K562 (cell line): ENCODE measurements around the gene TCEA3. TPM values are rescaled to one million over a fixed set of nuclear protein-coding genes. Genes with fewer than 3 reads are reported as not detected.

Source experiments
- BACH1 ChIP-seq: fragments of 200-800 bp; sonication (Bioruptor generic); IDR thresholded peaks from 2 replicates; pipeline ENCODE4 v1.6.1; 2016; ENCODE audit warnings: missing genetic modification characterization, missing compliant biosample characterization
- BRCA1 ChIP-seq, 2 experiments: fragments of 450-650 bp in 1 of 2; sonication (generic) in 1 of 2; formaldehyde crosslinking in 1 of 2; IDR thresholded peaks; 2 replicates each; pipeline versions ENCODE4 v1.5.0 to v1.6.1; 2017 to 2020; ENCODE audit warnings: mild to moderate bottlenecking in 1 of 2, missing genetic modification reagents in 1 of 2
- ERF ChIP-seq: fragments of 450-650 bp; formaldehyde crosslinking; IDR thresholded peaks from 2 replicates; pipeline ENCODE4 v1.4.0; 2020; ENCODE audit warnings: mild to moderate bottlenecking, mixed read lengths
- FOS ChIP-seq: IDR thresholded peaks from 3 replicates; pipeline ENCODE4 v1.6.1; 2011; ENCODE audit not compliant: insufficient read length; ENCODE audit errors: extremely low read depth
- IRF9 ChIP-seq: fragments of 450-650 bp; IDR thresholded peaks from 2 replicates; pipeline ENCODE4 v1.6.1; 2016; ENCODE audit warnings: missing biosample characterization, missing genetic modification characterization
- KLF10 ChIP-seq: fragments of 250-450 bp; sonication (Bioruptor Pico); IDR thresholded peaks from 2 replicates; pipeline ENCODE4 v1.6.1; 2021; ENCODE audit warnings: matching md5 sums
- NEUROD1 ChIP-seq: fragments of 150-350 bp; IDR thresholded peaks from 2 replicates; pipeline ENCODE4 v1.6.1; 2014; ENCODE audit warnings: borderline replicate concordance, low read length, low read depth; ENCODE audit not compliant: partially characterized antibody
- SMAD2 ChIP-seq: fragments of 150-350 bp; IDR thresholded peaks from 2 replicates; pipeline ENCODE4 v1.6.1; 2014; ENCODE audit warnings: low read depth, mild to moderate bottlenecking, low read length
- SMARCA5 ChIP-seq: fragments of 450-650 bp; IDR thresholded peaks from 2 replicates; pipeline ENCODE4 v1.6.1; 2016
- SMARCB1 ChIP-seq: IDR thresholded peaks from 2 replicates; pipeline ENCODE4 v1.6.1; 2011; ENCODE audit warnings: improper control_type of control experiment, low read depth; ENCODE audit not compliant: insufficient read length
- ZBTB26 ChIP-seq: fragments of 450-650 bp; formaldehyde crosslinking; IDR thresholded peaks from 2 replicates; pipeline ENCODE4 v1.4.0; 2022; ENCODE audit warnings: missing genetic modification characterization
- ZNF253 ChIP-seq: fragments of 250-450 bp; sonication (Bioruptor Pico); conservative IDR thresholded peaks from 2 replicates; pipeline ENCODE4 v1.6.1; 2021; ENCODE audit warnings: mild to moderate bottlenecking
- ZNF431 ChIP-seq: sonication (generic); formaldehyde crosslinking; IDR thresholded peaks from 2 replicates; pipeline ENCODE4 v1.8.0; 2022; ENCODE audit warnings: mild to moderate bottlenecking, missing genetic modification reagents
- ZNF764 ChIP-seq: fragments of 250-450 bp; sonication (Bioruptor Pico); IDR thresholded peaks from 2 replicates; pipeline ENCODE4 v1.4.0; 2020; ENCODE audit warnings: low read depth, mild to moderate bottlenecking, moderate library complexity
- polyA plus RNA-seq, 8 experiments: library from polyadenylated mRNA; depleted of rRNA in 4 of 8; stranded (reverse) in 5 of 8; unstranded in 3 of 8; fragments of >200 nt; fragmentation: Nextera tagmentation in 2 of 8; fragmentation: Illumina TruSeq in 1 of 8; extraction: Ambion mirVana in 2 of 8; extraction: Trizol in 1 of 8; gene quantifications; 2 replicates each; pipeline versions ENCODE4 v1.2.1 to v1.2.3, GENCODE V29; 2011 to 2014; ENCODE audit warnings: inconsistent platforms in 1 of 8, missing spikeins in 1 of 8
- total RNA-seq, 7 experiments: library from RNA; depleted of rRNA in 6 of 7; stranded (reverse); fragments of >200 nt in 6 of 7; fragmentation: Illumina TruSeq in 2 of 7; extraction: Trizol in 2 of 7; gene quantifications; 2 replicates each; pipeline versions ENCODE4 v1.2.1 to v1.2.3, GENCODE V29; 2011 to 2021; ENCODE audit warnings: low replicate concordance in 1 of 7
- TF ChIP-seq, protein P1 (sequence below): sonication (generic); IDR thresholded peaks from 2 replicates; pipeline ENCODE4 v1.6.1; 2016
- TF ChIP-seq, protein P2 (sequence below): fragments of 250-450 bp; sonication (Bioruptor Pico); IDR thresholded peaks from 2 replicates; pipeline ENCODE4 v1.5.1; 2021; ENCODE audit warnings: mild to moderate bottlenecking
- TF ChIP-seq, protein P3 (sequence below): fragments of 450-650 bp; IDR thresholded peaks from 2 replicates; pipeline ENCODE4 v1.7.0; 2016; ENCODE audit warnings: borderline replicate concordance
- TF ChIP-seq, protein P4 (sequence below): fragments of 150-350 bp; conservative IDR thresholded peaks from 2 replicates; pipeline ENCODE4 v1.6.1; 2014; ENCODE audit warnings: low read length

The TCEA3 gene
- total and polyA plus RNA-seq, 9 of the 15 experiments (the other 6 are each of a cell fraction or from before 2014, with no cell fraction given), result 0.03 to 0.55 (median 0.36) TPM

DNA sequence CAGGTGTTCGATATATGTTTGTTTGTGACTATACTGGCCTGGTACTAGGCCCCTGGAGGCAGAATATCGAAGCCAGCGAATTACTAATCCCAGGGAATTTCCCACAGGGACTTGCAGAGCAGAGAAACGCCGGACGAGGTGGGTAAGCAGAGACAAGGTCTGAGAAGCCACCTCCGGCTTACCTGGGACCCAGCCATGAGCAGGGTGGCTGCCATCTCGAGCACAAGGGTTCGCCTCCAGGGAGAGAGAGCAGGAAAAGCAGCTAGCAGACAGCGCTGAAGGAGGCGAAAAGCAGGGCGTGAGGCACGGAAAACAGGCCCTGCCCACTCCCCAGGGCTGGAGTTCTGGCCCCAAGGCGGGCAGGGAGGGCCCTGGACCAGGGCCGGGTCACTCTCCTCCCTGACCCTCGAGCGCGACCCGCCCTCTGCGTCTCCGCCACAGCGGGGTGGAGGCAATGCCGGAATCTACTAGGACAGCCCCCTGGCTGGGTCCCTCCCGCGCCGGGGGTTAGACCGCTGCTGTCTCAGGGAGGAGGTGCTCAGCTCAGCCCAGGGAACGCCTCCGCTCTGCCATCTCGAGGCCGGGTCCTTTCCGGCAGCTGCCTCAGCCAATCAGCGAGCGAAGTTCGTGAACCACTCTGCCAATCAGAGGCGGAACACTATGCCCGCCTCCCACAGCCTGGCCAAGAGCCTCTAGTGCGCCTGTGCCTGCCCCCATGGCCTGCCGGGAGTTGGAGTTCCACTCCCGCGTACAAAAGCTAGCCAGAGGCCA is 56.6 kb downstream of the TCEA3 start (continued):
- TF ChIP-seq ZBTB26 (CRISPR knock-in tag) (no peak), NEUROD1 (peak; percentile 92), SMARCB1 (peak; percentile 36), ZNF253 (no peak), ZNF431 (CRISPR knock-in tag) (no peak), BRCA1 (IDR thresholded peaks at IDR 0.05) (no peak), BRCA1 (CRISPR knock-in tag; IDR thresholded peaks at IDR 0.05) (no peak), SMAD2 (no peak), ERF (CRISPR knock-in tag) (peak; percentile 48; the same call in 1 of the 2 replicates), BACH1 (tag) (no peak), IRF9 (tag) (no peak), SMARCA5 (peak; percentile 84; the same call in 1 of the 2 replicates), ZNF764 (CRISPR knock-in tag) (0 out of 2 replicates have a peak, but pooled peaks have one; percentile 23), FOS (peak; percentile 98), KLF10 (CRISPR knock-in tag) (no peak)
- TF ChIP-seq, protein P1, sequence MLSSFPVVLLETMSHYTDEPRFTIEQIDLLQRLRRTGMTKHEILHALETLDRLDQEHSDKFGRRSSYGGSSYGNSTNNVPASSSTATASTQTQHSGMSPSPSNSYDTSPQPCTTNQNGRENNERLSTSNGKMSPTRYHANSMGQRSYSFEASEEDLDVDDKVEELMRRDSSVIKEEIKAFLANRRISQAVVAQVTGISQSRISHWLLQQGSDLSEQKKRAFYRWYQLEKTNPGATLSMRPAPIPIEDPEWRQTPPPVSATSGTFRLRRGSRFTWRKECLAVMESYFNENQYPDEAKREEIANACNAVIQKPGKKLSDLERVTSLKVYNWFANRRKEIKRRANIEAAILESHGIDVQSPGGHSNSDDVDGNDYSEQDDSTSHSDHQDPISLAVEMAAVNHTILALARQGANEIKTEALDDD, result no peak
- TF ChIP-seq, protein P2, sequence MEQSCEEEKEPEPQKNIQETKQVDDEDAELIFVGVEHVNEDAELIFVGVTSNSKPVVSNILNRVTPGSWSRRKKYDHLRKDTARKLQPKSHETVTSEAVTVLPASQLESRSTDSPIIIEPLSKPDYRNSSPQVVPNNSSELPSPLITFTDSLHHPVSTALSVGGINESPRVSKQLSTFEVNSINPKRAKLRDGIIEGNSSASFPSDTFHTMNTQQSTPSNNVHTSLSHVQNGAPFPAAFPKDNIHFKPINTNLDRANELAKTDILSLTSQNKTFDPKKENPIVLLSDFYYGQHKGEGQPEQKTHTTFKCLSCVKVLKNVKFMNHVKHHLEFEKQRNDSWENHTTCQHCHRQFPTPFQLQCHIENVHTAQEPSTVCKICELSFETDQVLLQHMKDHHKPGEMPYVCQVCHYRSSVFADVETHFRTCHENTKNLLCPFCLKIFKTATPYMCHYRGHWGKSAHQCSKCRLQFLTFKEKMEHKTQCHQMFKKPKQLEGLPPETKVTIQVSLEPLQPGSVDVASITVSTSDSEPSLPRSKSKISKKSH (CRISPR knock-in tag), result no peak
- TF ChIP-seq, protein P3, sequence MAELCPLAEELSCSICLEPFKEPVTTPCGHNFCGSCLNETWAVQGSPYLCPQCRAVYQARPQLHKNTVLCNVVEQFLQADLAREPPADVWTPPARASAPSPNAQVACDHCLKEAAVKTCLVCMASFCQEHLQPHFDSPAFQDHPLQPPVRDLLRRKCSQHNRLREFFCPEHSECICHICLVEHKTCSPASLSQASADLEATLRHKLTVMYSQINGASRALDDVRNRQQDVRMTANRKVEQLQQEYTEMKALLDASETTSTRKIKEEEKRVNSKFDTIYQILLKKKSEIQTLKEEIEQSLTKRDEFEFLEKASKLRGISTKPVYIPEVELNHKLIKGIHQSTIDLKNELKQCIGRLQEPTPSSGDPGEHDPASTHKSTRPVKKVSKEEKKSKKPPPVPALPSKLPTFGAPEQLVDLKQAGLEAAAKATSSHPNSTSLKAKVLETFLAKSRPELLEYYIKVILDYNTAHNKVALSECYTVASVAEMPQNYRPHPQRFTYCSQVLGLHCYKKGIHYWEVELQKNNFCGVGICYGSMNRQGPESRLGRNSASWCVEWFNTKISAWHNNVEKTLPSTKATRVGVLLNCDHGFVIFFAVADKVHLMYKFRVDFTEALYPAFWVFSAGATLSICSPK, result peak; percentile 25; the same call in 1 of the 2 replicates
- TF ChIP-seq, protein P4, sequence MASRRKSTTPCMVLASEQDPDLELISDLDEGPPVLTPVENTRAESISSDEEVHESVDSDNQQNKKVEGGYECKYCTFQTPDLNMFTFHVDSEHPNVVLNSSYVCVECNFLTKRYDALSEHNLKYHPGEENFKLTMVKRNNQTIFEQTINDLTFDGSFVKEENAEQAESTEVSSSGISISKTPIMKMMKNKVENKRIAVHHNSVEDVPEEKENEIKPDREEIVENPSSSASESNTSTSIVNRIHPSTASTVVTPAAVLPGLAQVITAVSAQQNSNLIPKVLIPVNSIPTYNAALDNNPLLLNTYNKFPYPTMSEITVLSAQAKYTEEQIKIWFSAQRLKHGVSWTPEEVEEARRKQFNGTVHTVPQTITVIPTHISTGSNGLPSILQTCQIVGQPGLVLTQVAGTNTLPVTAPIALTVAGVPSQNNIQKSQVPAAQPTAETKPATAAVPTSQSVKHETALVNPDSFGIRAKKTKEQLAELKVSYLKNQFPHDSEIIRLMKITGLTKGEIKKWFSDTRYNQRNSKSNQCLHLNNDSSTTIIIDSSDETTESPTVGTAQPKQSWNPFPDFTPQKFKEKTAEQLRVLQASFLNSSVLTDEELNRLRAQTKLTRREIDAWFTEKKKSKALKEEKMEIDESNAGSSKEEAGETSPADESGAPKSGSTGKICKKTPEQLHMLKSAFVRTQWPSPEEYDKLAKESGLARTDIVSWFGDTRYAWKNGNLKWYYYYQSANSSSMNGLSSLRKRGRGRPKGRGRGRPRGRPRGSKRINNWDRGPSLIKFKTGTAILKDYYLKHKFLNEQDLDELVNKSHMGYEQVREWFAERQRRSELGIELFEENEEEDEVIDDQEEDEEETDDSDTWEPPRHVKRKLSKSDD, result no peak
